Esophagus squamous epithelium (tissue), 4 donors: ENCODE results near the gene JAK3.

Experiments used
- POLR2A ChIP-seq, 4 donors: fragments of 450-650 bp; IDR thresholded peaks; one replicate each; pipeline ENCODE4 v1.6.1; 2017; ENCODE audit warnings: antibody characterized with exemption in 4 of 4, mild to moderate bottlenecking in 4 of 4, moderate library complexity in 3 of 4
- TF ChIP-seq, protein P1 (sequence below), 6 experiments: fragments of 450-650 bp in 4 of 6; fragments of 200-600 bp in 2 of 6; sonication (generic) in 2 of 6; IDR thresholded peaks; one replicate each; pipeline ENCODE4 v1.5.1; 2016 to 2019; ENCODE audit warnings: antibody characterized with exemption in 6 of 6, mild to moderate bottlenecking in 4 of 6, moderate library complexity in 4 of 6

DNA sequence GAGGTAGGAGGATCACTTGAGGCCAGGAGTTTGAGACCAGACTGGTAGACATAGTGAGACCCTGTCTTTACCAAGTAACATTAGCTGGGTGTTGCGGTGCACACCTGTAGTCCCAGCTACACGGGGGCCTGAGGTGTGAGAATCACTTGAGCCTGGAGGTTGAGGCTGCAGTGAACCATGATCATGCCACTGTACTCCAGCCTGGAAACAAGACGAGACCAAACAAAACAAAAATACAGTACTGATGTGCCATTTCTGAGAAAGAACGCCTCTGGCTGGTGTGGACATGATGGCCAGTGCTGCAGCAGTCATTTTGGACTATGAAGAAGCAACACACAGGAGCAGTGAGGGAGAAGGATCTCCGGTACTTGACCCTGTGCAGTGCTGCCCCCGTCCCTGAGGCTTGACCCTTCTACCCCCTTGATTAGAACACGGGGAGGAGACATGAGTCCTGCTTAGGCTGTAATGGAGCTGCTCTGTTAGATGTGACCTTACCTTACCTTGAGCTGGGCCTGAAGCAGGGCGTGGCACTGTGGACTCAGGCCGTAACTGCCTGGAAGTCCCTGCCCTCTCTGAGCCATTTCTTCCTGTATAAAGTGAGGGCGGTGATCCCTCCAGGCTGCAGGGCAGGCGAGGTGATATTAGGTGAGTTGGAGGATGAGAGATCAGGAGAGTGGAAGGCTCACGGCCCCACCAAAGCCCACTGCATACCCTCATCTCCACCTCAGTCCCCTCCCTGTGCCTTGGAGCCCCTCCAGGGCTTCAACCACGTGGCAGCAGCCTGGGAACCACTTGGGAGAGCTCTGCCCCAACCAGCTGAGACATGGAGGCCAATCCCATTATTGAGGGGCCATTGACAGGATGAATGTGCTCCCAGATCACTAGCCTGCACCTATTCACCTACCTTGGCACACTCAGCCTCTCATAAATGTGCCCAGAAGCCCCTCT lies 17.9 kb upstream of the JAK3 start:
- TF ChIP-seq, protein P1, sequence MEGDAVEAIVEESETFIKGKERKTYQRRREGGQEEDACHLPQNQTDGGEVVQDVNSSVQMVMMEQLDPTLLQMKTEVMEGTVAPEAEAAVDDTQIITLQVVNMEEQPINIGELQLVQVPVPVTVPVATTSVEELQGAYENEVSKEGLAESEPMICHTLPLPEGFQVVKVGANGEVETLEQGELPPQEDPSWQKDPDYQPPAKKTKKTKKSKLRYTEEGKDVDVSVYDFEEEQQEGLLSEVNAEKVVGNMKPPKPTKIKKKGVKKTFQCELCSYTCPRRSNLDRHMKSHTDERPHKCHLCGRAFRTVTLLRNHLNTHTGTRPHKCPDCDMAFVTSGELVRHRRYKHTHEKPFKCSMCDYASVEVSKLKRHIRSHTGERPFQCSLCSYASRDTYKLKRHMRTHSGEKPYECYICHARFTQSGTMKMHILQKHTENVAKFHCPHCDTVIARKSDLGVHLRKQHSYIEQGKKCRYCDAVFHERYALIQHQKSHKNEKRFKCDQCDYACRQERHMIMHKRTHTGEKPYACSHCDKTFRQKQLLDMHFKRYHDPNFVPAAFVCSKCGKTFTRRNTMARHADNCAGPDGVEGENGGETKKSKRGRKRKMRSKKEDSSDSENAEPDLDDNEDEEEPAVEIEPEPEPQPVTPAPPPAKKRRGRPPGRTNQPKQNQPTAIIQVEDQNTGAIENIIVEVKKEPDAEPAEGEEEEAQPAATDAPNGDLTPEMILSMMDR (IDR thresholded peaks at IDR 0.05) = no peak
- TF ChIP-seq POLR2A (IDR thresholded peaks at IDR 0.05) = peak in 1 of 4 donors; percentile 9
